ENCODE measurements around the gene OVAAL.

OVAAL gene

DNA sequence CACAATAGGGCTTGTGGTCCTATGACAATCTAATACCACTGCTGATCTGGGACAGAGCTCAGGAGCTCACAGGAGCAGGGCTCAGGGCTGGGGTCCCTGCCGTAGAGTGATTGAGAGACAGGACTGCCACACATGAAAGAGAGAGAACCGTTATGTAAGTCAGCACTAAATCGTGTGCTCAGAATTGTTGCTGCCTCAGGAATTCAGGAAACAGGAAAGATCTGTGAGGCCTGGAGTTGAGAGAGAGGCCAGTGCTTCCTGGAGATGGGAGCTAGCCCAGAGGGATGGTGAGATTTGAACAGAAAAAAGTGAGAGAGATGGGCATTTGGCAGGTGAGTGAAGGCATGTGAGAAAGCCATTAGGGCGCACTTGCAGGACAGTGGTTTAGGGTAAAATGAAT, 38.9 kb upstream of the OVAAL start:
- Histone ChIP-seq H3K4me3 (replicated peaks; ENCODE audit: insufficient read depth, low read length) (no peak overlapping the region), H3K27ac (replicated peaks) (no peak overlapping the region), H3K27me3 (ENCODE audit: insufficient read depth, poor library complexity, severe bottlenecking) (no peaks in the 10 kb centered on the region)
- DNase-seq (ENCODE audit: low read depth in 1 of 2, low spot score in 1 of 2) = no peak
- no peak for TF ChIP-seq CTCF (IDR thresholded peaks at IDR 0.05; ENCODE audit: insufficient read depth, low read length)
- no peak for TF ChIP-seq REST (IDR thresholded peaks at IDR 0.05; ENCODE audit: insufficient replicate concordance, low read depth)
- TF ChIP-seq POLR2AphosphoS5 (IDR thresholded peaks at IDR 0.05; ENCODE audit: low read depth) = no peak
- no peak for TF ChIP-seq SPI1 (IDR thresholded peaks at IDR 0.05; ENCODE audit: borderline replicate concordance, low read depth)
- TF ChIP-seq GABPA (IDR thresholded peaks at IDR 0.05; ENCODE audit: low read depth) = no peak

DNA sequence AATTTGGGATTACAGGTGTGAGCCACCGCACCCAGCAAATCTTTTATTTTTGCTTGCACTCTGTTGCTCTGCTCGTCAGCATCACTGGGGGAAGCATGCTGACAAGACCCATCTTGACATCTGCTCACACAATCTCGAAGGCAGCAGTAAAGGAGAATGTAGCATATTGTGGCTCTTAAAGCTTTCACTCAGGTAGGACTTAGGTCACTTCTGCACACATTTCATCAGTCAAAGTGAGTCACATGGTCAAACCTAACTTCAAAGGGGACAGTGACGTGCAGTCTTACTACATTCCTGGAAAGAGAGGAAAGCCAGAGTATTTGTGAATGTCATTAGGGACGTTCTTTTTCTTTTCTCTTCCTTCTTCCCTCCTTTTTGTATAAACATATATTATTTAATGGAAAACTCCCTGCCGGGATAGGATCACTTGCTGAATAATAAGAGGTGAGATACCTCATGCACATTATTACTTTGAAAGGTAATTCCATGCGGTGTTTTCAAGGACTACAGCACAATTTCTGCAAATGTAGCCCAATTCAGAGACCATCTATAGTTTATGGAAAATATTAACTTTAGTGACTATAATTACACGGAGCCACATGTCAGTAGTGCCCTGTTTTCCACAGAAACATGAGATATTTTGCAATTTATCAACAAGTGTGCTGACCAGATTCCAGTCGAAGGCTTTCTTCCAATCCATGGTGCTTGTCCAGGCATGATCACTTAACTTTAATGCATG, 37.1 kb upstream of the OVAAL start:
- Histone ChIP-seq H3K4me3 (replicated peaks; ENCODE audit: insufficient read depth, low read length) (no peak overlapping the region), H3K27ac (replicated peaks) (no peak overlapping the region), H3K27me3 (ENCODE audit: insufficient read depth, poor library complexity, severe bottlenecking) (no peaks in the 10 kb centered on the region)
- TF ChIP-seq CTCF (IDR thresholded peaks at IDR 0.05; ENCODE audit: insufficient read depth, low read length) (no peak), SPI1 (IDR thresholded peaks at IDR 0.05; ENCODE audit: borderline replicate concordance, low read depth) (no peak), POLR2AphosphoS5 (IDR thresholded peaks at IDR 0.05; ENCODE audit: low read depth) (no peak), REST (IDR thresholded peaks at IDR 0.05; ENCODE audit: insufficient replicate concordance, low read depth) (no peak), GABPA (IDR thresholded peaks at IDR 0.05; ENCODE audit: low read depth) (no peak)
- DNase-seq (ENCODE audit: low read depth in 1 of 2, low spot score in 1 of 2) = no peak

GRCh38 chr1:180522213-180522515, 36.6 kb upstream of the OVAAL start:
- Histone ChIP-seq H3K27me3 (ENCODE audit: insufficient read depth, poor library complexity, severe bottlenecking) (no peaks in the 10 kb centered on the region), H3K4me3 (replicated peaks; ENCODE audit: insufficient read depth, low read length) (no peak overlapping the region), H3K27ac (replicated peaks) (no peak overlapping the region)
- TF ChIP-seq POLR2AphosphoS5 (IDR thresholded peaks at IDR 0.05; ENCODE audit: low read depth) (no peak), REST (IDR thresholded peaks at IDR 0.05; ENCODE audit: insufficient replicate concordance, low read depth) (no peak)
- no peak for DNase-seq (ENCODE audit: low read depth in 1 of 2, low spot score in 1 of 2)
